ENCODE results near the gene SYNGR3.
A peak's percentile ranks its signal among the peaks of the same experiment; 100 is the strongest.

The SYNGR3 gene

GRCh38 chr16:1992704-1993317 is 3.0 kb downstream of the SYNGR3 start:
- DNase-seq (ENCODE audit: low read depth): no peak

GRCh38 chr16:1993731-1994131 is 4.0 kb downstream of the SYNGR3 start:
- DNase-seq (ENCODE audit: low read depth): no peak

GRCh38 chr16:1997494-1998359 is 8.0 kb downstream of the SYNGR3 start:
- no peak for DNase-seq (ENCODE audit: low read depth)

GRCh38 chr16:1998360-1998835 is 8.6 kb downstream of the SYNGR3 start:
- no peak for DNase-seq (ENCODE audit: low read depth)

GRCh38 chr16:1998852-1999801 is 9.4 kb downstream of the SYNGR3 start:
- DNase-seq (ENCODE audit: low read depth): no peak

DNA sequence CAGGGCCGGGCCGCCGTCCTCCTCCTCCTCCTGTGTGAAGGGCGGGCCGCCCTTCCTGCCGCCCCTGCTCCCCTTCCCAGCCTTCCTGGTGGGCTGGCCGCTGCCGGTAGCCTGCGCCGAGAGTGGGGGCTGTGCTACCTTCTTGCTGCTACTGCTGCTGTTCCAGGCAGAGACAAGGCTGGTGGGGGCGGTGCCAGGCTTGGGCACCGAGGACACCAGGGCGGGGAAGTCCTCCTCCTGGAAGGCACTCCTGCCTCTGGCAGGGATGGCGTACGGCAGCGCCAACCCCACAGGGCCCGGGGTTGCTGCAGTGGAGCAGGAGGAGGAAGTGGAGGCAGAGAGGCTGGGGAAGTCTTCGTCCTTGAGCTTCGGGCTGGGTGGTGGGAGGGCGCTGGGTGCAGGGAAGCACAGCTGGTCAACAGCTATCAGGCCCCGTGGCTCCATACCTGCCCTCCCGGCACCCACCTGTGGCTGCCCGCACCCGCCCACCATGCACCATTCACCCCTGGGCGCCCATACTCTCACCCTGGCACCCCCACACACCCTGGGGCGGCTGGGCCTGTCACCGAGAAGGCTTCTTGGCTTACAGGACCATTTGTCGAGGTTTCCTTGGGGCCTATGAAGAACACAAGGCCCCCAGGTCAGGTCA is 10.2 kb downstream of the SYNGR3 start:
- DNase-seq (ENCODE audit: low read depth): no peak

DNA sequence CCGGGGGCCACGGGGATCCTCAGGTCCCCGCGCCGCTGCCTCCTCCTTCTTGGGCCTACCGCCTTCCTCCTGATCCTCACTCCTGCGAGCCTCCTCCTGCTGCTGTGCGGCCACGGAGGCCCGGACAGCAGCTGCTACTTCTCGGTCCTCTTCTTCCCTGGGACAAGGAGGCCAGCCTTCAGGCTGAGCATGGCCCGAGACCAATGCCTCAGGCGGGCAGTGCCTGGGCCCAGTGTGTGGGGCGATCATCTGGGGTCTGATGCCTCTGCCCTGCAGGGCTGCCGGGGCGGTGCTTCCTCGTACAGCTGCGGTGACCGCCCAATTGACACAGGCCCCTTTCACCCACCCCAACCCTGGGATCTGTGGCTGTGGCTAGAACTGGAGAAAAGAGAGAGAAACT is 11.3 kb downstream of the SYNGR3 start:
- no peak for DNase-seq (ENCODE audit: low read depth)

GRCh38 chr16:2001456-2002355 is 11.9 kb downstream of the SYNGR3 start:
- no peak for DNase-seq (ENCODE audit: low read depth)

DNA sequence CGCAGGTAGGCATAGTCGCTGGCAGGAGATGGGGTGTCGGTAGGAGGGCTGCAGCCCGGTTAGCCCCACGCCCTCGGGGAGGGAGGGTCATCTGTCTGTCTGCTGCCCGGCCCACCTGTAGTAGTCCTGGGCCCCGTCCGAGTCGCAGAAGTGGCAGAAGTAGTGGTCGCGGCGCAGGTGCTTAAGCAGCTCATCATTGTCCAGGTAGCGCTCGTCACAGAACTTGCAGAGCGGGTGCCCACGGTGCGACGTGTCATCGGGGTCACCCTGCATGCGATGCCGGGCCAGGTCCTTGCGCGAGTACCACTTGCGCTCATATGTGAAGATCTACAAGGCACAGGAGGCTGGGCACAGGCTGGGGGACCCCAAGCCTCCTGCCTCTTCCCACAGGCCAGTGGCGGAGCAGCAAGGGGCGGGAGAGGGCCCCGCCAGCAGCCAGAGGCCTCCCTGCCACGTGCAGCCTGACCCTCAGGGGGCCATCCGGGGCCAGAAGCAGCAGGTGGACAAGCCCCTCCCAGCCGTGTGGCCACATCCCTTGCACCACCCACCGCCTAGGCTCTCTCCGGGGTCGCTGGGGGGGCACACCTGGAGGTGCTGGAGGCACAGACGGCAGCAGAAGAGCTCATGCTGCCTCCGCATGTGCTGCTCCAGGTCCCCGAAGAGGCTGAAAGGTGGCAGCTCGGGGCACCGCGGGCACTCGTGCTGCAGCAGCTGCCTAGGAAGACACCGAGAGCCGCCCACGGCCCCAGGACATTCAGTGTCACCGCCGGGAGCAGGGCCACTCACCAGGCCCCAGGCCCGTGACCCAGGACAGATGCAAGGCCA is 12.8 kb downstream of the SYNGR3 start:
- DNase-seq (ENCODE audit: low read depth): no peak

- no peak for DNase-seq (ENCODE audit: low read depth)
These were observed 13.6 kb downstream of the SYNGR3 start for GRCh38 chr16:2003231-2003826.

- peak; percentile 69 for DNase-seq (ENCODE audit: low read depth)
These were observed 14.3 kb downstream of the SYNGR3 start for GRCh38 chr16:2003827-2004641.

DNA sequence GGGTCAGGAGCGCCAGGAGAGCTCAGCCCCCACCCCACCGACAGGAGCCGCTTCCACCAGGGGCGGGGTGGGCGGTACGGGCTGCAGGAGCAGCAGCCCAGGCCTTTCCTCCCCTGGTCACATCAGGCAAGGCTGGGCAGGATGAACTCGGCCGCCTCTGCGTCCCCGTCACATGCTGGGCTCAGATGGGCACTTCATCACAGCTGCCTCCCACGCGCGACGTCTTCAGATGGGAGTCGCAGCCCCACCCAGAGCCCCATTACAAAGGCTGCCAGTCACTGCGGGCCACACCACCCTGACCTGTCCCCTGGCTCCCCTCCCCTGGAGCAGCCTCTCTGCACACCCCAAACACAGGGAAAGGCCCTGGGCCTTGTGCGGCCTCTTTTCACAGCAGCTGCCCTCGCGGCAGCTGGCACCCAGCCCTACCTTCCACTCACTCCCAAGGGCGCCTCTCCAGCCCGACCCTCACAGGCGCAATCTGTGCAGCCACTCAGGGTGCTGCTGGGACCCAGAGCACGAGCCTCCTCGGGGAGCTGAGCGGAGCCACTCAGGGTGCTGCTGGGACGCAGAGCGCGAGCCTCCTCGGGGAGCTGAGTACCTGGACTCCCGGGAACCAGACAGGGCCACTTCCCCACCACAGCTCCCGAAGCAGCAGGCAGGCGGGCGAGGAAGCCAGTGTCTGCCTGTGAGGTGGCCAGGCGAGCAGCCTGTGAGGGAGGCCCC is 15.2 kb downstream of the SYNGR3 start:
- DNase-seq (ENCODE audit: low read depth): no peak

DNA sequence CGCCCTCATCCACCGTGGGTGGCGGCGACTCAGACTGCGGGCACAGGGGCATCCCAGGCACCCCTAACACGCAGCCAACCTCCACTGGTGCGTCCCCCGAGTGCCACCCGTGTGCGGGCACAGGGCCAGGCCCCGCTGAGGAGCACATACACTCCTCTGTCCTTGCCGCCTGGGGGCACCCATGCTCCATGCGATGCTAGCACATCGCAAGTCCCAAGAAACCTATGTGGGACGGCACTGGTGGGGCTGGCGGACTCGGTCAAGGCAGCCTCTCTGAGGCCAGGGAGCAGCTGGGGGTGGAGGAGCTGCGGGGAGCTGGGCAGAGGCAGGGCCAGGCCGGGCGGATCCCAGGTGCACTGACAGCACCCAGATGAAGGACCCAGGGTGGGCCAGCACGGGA is 15.9 kb downstream of the SYNGR3 start:
- no peak for DNase-seq (ENCODE audit: low read depth)

DNA sequence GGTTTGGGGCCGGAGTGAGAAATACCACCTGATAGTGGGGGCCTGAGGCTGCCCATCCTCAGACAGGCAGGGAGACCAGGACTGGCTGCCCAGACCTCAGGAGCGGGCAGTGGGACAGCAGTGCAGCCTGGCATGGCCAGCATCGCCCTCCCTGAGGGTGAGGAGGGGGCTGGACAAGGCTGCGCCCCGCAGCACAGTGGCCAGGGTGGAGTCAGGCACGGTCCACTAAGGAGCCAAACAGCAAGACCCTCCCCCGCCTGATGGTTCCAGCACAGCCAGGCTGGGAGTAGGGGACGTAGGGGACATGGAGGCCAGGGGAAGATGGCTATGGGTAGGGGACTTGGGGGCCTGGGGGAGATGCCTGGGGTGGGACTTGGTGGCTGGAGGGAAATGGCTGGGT is 16.5 kb downstream of the SYNGR3 start:
- no peak for DNase-seq (ENCODE audit: low read depth)

- no peak for DNase-seq (ENCODE audit: low read depth)
These were observed 17.5 kb downstream of the SYNGR3 start for GRCh38 chr16:2007081-2007836.

DNA sequence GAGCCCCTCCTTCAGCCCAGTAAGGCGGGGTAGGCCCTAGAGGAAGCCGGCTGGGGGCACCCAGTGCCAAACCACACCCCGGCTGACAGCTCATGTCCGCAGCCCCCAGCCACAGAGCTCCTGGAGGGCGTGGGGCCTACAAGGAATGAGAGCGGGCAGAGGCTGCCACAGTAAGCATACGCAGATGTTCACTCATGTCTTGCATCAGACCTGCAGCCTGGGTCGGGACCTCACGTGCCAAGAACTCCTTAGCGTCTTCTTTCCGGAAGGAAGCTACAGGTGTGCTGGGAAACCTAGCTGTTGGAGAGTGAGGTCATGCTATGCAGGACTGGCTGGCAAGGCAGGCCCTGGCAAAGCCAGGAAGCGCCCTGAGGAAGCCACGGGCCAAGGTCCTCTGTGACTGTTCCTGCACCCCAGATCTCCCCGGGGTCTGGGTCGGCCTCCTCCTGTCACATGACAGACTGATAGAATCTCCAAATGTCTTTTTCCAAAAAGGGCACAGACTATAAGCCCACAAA is 18.3 kb downstream of the SYNGR3 start:
- DNase-seq (ENCODE audit: low read depth): no peak

GRCh38 chr16:2008631-2009163 is 18.9 kb downstream of the SYNGR3 start:
- DNase-seq (ENCODE audit: low read depth): no peak
